GM15510 (cell line): ENCODE results near the gene ELAPOR2.

Source experiments
- POLR2A ChIP-seq: IDR thresholded peaks from 3 replicates; pipeline ENCODE4 v1.6.1; 2011; ENCODE audit warnings: borderline replicate concordance; ENCODE audit not compliant: insufficient read length; ENCODE audit errors: extremely low read depth

The ELAPOR2 gene

DNA sequence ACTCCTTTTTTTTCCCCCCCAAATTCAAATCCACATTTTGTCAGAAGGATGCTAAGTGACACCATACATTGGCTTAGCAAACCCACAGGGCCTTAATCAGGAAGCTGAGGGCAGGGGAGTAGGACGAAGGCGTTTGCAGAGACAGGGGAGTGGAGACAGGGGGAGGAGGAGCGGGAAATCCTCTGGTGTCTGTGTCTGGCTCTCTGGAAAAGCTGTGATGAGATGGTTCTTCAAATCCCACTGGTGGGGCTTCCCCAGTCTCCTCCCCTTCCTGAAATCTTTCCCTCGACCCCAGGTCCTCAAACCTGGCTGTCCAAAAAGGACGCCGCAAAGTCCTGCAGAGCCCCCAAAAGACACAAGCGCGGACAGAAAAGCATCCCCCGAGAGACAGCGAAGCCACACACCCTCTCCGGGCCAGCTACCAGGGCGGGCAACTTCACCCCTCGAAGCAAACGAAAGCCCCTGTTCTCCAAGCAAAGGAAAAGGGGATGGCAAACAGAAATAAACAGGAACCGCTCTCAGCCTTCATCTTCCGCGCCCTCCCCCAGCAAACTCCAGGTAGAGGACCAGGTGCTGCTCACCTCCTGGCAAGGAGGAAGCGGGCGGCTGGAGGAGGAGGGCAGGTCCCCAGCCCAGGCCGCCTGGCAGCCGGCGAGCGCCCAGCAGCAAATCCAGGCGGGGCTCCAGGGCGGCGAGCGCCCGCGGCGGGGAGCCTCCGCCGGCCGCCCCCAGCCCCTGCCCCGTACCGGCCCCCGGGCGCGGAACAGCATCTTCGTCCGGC lies 520 bp downstream of the ELAPOR2 start:
- TF ChIP-seq POLR2A, result no peak

DNA sequence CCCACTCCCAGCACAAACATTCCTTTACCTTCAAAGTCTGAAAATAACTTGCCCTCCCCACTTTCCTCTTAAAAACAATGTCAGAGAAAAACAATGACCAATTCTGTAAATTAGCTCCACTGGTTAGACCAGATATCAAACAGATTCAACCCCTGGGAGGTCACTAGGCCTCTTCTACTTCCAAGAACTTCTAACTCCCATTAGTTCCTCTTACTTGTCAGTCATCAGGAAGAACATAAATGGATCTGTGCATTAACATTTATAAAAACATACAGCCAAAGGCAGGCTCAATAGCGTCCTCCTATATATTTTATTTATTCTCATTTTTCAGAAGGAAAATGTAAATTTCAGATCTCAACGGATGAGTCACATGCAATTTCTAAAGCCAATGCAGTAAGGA lies 2.2 kb downstream of the ELAPOR2 start:
- no peak for TF ChIP-seq POLR2A

DNA sequence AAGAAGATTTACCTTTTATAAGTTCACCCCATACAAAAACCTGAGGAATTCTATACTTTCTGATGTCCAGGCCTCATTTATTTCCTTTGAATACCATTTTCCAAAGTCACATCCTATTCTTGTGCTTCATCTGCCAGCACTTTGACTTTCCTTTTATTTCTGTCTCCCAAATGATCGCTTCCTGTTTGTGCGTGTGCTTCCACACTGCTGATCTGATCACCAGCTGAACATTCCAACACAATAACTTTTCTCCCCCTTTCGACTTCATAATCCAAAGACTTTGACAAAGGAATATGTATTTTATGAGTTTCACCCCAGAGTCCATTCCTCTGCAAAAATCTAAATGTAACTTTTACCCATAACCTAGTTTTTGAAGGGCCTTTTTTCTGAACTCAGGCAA lies 3.1 kb downstream of the ELAPOR2 start:
- TF ChIP-seq POLR2A, result no peak

- TF ChIP-seq POLR2A, result no peak
These were observed 10.6 kb downstream of the ELAPOR2 start for GRCh38 chr7:87048839-87049238.

- no peak for TF ChIP-seq POLR2A
These were observed 13.0 kb downstream of the ELAPOR2 start for GRCh38 chr7:87046456-87046855.

DNA sequence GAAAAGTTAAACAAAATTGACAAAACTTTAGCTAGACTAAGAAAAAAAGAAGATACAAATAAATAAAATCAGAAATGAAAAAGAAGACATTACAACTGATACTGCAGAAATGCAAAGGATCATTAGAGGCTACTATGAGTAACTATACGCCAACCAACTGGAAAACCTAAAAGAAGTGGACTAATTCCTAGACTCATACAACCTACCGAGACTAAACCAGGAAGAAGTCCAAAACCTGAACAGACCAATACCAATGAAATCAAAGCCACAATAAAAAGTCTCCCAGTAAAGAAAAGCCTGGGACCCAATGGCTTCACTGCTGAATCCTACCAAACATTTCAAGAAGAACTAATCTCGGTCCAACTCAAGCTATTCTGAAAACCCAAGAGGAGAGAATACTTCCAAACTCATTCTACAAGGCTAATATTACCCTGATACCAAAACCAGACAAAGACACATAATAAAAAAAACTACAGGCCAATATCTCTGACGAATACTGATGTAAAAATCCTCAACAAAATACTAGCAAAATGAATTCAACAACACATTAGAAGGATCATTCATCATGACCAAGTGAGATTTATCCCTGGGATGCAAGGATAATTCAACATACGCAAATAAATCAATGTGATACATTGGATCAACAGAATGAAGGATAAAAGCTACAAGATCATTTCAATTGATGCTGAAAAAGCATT lies 20.3 kb downstream of the ELAPOR2 start:
- TF ChIP-seq POLR2A, result no peak

- TF ChIP-seq POLR2A, result no peak
These were observed 22.5 kb downstream of the ELAPOR2 start for GRCh38 chr7:87036985-87037384.

- no peak for TF ChIP-seq POLR2A
These were observed 26.7 kb downstream of the ELAPOR2 start for GRCh38 chr7:87032604-87033339.

- TF ChIP-seq POLR2A, result no peak
These were observed 30.4 kb downstream of the ELAPOR2 start for GRCh38 chr7:87029078-87029477.

DNA sequence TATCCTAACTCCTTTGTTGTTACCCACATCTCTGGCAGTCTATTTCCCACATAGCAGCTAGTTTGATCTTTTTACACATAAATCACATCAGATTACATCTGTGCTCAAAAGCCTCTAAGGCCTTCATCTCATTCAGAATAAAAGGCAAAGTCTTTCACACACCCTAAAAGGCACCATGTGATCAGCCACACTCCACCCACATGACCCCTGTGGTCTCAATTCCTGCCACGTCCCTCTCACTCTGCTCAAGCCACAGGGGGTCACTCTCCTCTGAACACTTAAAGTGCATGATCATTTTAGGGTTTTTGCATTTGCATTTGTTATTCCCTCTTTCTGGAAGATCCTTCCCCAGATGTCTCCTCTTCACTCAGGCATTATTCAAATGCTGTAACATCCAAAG lies 30.8 kb downstream of the ELAPOR2 start:
- TF ChIP-seq POLR2A, result no peak

DNA sequence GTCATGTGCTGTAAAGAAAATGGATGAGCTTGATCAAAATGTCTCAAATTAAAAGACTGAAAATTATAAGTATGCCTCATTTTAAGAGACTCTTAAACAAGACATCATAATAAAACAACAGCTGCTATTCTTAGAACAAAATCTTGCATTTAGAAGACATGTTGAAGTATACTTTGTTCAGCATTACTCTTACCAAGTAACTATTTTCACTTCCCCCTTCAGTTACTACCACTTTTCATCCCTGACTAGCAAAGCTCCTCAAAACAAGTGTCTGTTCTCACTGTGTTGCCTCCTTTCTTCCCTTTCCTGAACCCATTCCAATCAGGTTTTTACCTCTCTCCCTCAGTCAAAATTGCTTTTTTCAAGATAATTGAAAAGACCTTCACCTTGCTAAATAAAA lies 31.6 kb downstream of the ELAPOR2 start:
- TF ChIP-seq POLR2A, result no peak

GRCh38 chr7:87021285-87021684 lies 38.2 kb downstream of the ELAPOR2 start:
- TF ChIP-seq POLR2A, result no peak

- TF ChIP-seq POLR2A, result no peak
These were observed 42.8 kb downstream of the ELAPOR2 start for GRCh38 chr7:87016606-87017005.

- TF ChIP-seq POLR2A, result no peak
These were observed 45.6 kb downstream of the ELAPOR2 start for GRCh38 chr7:87013840-87014190.

DNA sequence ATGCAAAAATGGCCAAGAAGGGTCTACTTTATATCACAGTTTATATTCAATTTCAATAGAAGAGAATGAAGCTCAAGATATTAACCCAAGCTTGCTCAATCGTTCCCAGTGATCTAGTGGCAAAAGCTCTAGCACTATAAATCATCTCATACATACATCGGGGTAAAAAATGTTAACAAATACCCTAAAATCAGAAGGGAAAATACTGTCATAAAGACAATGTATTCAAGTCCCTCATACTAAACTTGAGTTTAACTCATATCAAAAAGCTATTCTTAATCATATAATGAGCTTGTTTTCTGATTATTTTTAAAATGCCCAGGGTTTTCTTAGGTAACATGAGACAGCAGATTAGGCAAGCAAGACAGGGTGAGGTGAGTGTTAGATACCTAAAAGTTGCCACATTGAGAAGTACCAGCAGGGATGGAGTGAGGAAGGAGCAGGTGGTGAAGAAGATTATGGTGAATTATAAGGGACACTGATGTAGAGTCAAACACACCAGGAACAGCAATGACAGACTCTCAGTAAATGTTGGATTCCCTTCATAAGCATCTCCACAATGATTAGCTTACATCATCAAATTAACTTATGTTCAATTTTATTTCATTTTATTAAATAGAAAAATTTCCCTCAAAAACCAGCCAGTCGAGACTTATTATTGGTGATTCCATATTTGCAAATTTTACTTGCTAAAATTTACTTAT lies 46.2 kb downstream of the ELAPOR2 start:
- TF ChIP-seq POLR2A, result no peak
